K562 (cell line): ENCODE results near the gene BTBD18. TPM values are rescaled to one million over a fixed set of nuclear protein-coding genes. Genes with fewer than 3 reads are reported as not detected.

ENCODE experiments used
- polyA plus RNA-seq, 8 experiments: library from polyadenylated mRNA; depleted of rRNA in 4 of 8; stranded (reverse) in 5 of 8; unstranded in 3 of 8; fragments of >200 nt; fragmentation: Nextera tagmentation in 2 of 8; fragmentation: Illumina TruSeq in 1 of 8; extraction: Ambion mirVana in 2 of 8; extraction: Trizol in 1 of 8; gene quantifications; 2 replicates each; pipeline versions ENCODE4 v1.2.1 to v1.2.3, GENCODE V29; 2011 to 2014; ENCODE audit warnings: inconsistent platforms in 1 of 8, missing spikeins in 1 of 8
- total RNA-seq, 7 experiments: library from RNA; depleted of rRNA in 6 of 7; stranded (reverse); fragments of >200 nt in 6 of 7; fragmentation: Illumina TruSeq in 2 of 7; extraction: Trizol in 2 of 7; gene quantifications; 2 replicates each; pipeline versions ENCODE4 v1.2.1 to v1.2.3, GENCODE V29; 2011 to 2021; ENCODE audit warnings: low replicate concordance in 1 of 7
- TF ChIP-seq, protein P1 (sequence below), 2 experiments: fragments of 450-650 bp; formaldehyde crosslinking in 1 of 2; IDR thresholded peaks; 2 replicates each; pipeline versions ENCODE4 v1.4.0 to v1.6.1; 2014 to 2020; ENCODE audit warnings: mild to moderate bottlenecking in 2 of 2, borderline replicate concordance in 1 of 2, low read depth in 1 of 2

Gene BTBD18
- total and polyA plus RNA-seq, 9 of the 15 experiments (the other 6 are each of a cell fraction or from before 2014, with no cell fraction given), result 0.06 TPM; not detected in 8

DNA sequence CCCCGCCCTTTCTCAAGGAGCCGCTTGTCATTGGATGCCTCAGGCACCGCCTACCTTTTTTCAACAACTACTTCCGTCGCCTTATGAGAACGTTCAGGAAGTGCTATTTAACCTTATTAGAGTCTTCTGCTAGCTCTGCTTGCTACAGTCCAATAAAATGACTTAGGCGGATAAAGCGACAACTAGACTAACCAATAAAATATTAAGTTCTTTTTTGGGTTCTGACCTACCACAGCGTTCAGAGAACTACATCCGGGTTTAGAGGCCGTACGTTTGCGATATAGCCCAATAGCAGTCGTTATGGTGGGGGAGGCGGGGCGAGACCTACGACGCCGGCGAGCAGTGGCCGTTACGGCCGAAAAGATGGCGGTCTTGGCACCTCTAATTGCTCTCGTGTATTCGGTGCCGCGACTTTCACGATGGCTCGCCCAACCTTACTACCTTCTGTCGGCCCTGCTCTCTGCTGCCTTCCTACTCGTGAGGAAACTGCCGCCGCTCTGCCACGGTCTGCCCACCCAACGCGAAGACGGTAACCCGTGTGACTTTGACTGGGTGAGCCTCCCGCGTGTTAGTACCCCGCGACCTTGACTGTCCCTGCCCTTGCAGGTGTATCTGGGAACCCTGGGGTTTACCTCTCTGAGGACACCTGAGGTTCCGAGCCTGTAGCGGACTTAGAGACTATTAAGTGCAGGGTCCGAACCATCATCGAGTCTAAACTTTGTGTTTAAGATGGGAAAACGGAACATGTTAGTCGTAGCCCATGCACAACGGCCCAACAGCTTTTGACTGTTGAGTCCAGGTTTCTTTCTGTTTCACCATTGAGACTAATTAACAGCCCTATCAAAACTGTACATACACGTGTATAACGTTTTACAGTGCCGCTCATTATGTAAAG lies 39.1 kb downstream of the BTBD18 start, which contains the start of gene TMX2 (continued):
- TF ChIP-seq, protein P1, sequence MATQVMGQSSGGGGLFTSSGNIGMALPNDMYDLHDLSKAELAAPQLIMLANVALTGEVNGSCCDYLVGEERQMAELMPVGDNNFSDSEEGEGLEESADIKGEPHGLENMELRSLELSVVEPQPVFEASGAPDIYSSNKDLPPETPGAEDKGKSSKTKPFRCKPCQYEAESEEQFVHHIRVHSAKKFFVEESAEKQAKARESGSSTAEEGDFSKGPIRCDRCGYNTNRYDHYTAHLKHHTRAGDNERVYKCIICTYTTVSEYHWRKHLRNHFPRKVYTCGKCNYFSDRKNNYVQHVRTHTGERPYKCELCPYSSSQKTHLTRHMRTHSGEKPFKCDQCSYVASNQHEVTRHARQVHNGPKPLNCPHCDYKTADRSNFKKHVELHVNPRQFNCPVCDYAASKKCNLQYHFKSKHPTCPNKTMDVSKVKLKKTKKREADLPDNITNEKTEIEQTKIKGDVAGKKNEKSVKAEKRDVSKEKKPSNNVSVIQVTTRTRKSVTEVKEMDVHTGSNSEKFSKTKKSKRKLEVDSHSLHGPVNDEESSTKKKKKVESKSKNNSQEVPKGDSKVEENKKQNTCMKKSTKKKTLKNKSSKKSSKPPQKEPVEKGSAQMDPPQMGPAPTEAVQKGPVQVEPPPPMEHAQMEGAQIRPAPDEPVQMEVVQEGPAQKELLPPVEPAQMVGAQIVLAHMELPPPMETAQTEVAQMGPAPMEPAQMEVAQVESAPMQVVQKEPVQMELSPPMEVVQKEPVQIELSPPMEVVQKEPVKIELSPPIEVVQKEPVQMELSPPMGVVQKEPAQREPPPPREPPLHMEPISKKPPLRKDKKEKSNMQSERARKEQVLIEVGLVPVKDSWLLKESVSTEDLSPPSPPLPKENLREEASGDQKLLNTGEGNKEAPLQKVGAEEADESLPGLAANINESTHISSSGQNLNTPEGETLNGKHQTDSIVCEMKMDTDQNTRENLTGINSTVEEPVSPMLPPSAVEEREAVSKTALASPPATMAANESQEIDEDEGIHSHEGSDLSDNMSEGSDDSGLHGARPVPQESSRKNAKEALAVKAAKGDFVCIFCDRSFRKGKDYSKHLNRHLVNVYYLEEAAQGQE (IDR thresholded peaks at IDR 0.05; ENCODE audit: borderline replicate concordance), result no peak
- TF ChIP-seq, protein P1 (CRISPR knock-in tag; IDR thresholded peaks at IDR 0.05; ENCODE audit: low read depth), result peak; percentile 46; the same call in 1 of the 2 replicates
